Activated CD8-positive, alpha-beta T cell treated with anti-CD3 and anti-CD28 coated beads for 36 hours (primary cell): ENCODE measurements around the gene PDCD11. TPM values are rescaled to one million over a fixed set of nuclear protein-coding genes. Genes with fewer than 3 reads are reported as not detected.
A peak's percentile ranks its signal among the peaks of the same experiment; 100 is the strongest.
"Not testable (repeated sequence)": the region's sequence is repeated elsewhere in the genome, so short reads cannot be mapped to it uniquely, and the experiment has no call there.

Source experiments
- ATAC-seq: fragments of 200-7000 bp; cut with Tn5 transposase; one replicate; pipeline ENCODE4 v1.10.0; 2021; ENCODE audit warnings: mild to moderate bottlenecking, moderate library complexity
- CTCF ChIA-PET: fragments of 350-600 bp; sonication (Branson Sonifier 250); formaldehyde crosslinking; loops from one replicate; lab custom pipeline; 2021; ENCODE audit warnings: antibody characterized with exemption; lab: Charles Lee
- POLR2A ChIA-PET: fragments of 350-600 bp; sonication (Branson Sonifier 250); formaldehyde crosslinking; loops from one replicate; lab custom pipeline; 2021; ENCODE audit warnings: antibody characterized with exemption; lab: Charles Lee
- DNase-seq: peaks from one replicate; pipeline ENCODE4 v3.0.0-alpha.2; 2020
- H3K27ac Mint-ChIP-seq: one replicate; pipeline ENCODE4 v1.8.0; 2021; ENCODE audit warnings: mild to moderate bottlenecking, mixed read lengths
- H3K27me3 Mint-ChIP-seq: one replicate; pipeline ENCODE4 v1.8.0; 2021; ENCODE audit warnings: mixed read lengths
- H3K36me3 Mint-ChIP-seq: one replicate; pipeline ENCODE4 v1.8.0; 2021; ENCODE audit warnings: low read depth, mixed read lengths
- H3K4me1 Mint-ChIP-seq: one replicate; pipeline ENCODE4 v1.8.0; 2021; ENCODE audit warnings: low read depth, mixed read lengths
- H3K4me3 Mint-ChIP-seq: one replicate; pipeline ENCODE4 v1.8.0; 2021; ENCODE audit warnings: mild to moderate bottlenecking, moderate library complexity, mixed read lengths
- H3K9me3 Mint-ChIP-seq: one replicate; pipeline ENCODE4 v1.8.0; 2021; ENCODE audit warnings: mixed read lengths
- CTCF ChIP-seq: fragments of 200-600 bp; IDR thresholded peaks from one replicate; pipeline ENCODE4 v1.8.0; 2022; ENCODE audit warnings: antibody characterized with exemption, mild to moderate bottlenecking
- intact Hi-C: fragments of 100-400 bp; cut with micrococcal nuclease; formaldehyde crosslinking; loops from one replicate; pipeline ENCODE4 v1.10.0; 2022
- total RNA-seq, 2 experiments: library from RNA; stranded (reverse); gene quantifications; one replicate each; pipeline ENCODE4 v1.2.3, GENCODE V29; 2021

The PDCD11 gene
- total RNA-seq, 2 experiments from 2014 or later = 63.7 to 68.8 TPM

DNA sequence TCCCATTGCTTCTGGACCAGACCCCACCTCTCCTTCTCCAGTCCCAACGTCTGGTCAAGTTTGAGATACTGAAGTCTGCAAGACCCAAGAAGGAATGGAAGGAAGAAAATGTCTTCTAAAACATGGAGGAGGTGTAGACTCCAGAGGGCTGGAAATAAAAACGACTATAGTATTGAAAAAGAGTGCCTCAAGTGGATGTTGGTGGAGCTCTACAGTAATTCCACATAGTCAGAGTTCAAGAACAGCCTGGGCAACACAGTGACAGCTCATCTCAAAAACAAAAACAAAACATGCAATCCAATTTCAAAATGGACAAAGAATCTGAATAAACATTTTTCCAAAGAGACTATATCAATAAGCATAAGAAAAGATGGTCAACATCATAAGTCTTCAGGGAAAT, 43.1 kb upstream of the PDCD11 start:
- ChIA-PET CTCF (interaction anchor here (0.9 to 1.0 kb wide), 2 partner anchors 132 to 589 kb away, joined by 3 to 6 read pairs; no protein-coding TSS in a partner anchor), POLR2A (interaction anchor here (1.6 kb wide), 1 partner anchor 43 kb away, joined by 4 read pairs; the partner anchor contains the start of genes ATP5MK and PDCD11)
- DNase-seq (no peak), ATAC-seq (no peak)
- H3K4me3 Mint-ChIP-seq = no peak overlapping the region
- H3K36me3 Mint-ChIP-seq = peaks cover 6% of the 10 kb centered on the region
- no peak overlapping the region for H3K27ac Mint-ChIP-seq
- no peak for TF ChIP-seq CTCF
- peaks cover 5% of the 10 kb centered on the region for H3K4me1 Mint-ChIP-seq
- H3K9me3 Mint-ChIP-seq = no peaks in the 10 kb centered on the region
- intact Hi-C loops = no loop called here
- no peaks in the 10 kb centered on the region for H3K27me3 Mint-ChIP-seq

GRCh38 chr10:103354567-103354966, 41.9 kb upstream of the PDCD11 start:
- H3K9me3 Mint-ChIP-seq, H3K4me3 Mint-ChIP-seq, H3K27me3 Mint-ChIP-seq, H3K27ac Mint-ChIP-seq, ATAC-seq, CTCF ChIA-PET, intact Hi-C loops, DNase-seq, H3K36me3 Mint-ChIP-seq, H3K4me1 Mint-ChIP-seq: not testable (repeated sequence)
- POLR2A ChIA-PET = interaction anchor here (1.6 kb wide), 1 partner anchor 42 kb away, joined by 4 read pairs; the partner anchor contains the start of genes ATP5MK and PDCD11

DNA sequence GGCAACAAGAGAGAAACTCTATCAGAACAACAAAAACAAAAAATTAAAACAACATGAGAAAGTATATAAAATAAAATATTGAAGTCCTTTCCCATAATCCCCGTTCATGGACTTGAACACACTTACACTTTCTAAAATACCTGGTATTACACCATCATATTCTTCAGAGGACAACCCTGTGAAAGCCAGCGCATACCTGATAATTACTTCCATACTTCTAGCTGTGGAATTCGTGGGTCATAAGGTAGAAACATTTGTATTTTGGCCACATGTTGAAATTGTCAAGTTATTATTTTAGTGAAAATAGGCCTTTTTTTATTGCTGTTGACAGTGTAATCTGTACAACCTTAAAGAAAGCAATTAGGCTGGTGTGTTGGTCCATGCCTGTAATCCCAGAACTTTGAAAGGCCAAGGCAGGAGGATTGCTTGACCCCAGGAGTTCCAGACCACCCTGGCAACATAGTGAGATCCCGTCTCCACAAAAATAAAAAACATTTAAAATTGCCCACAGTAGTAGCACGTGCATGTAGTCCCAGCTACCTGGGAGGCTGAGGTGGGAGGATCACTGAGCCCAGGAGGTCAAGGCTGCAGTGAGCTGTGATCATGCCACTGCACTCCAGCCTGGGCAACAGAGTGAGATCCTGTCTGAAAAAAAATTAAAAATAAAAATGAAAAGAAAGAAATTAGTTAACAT, 40.4 kb upstream of the PDCD11 start:
- Mint-ChIP-seq H3K27me3 (no peaks in the 10 kb centered on the region), H3K9me3 (no peaks in the 10 kb centered on the region), H3K27ac (no peak overlapping the region), H3K36me3 (no peaks in the 10 kb centered on the region), H3K4me1 (no peaks in the 10 kb centered on the region), H3K4me3 (no peak overlapping the region)
- no peak for TF ChIP-seq CTCF
- POLR2A ChIA-PET = interaction anchor here (0.9 kb wide), 1 partner anchor 12 kb away, joined by 3 read pairs; the partner anchor contains the start of gene TAF5
- CTCF ChIA-PET = interaction anchor here (1.8 kb wide), 1 partner anchor 9 kb away, joined by 4 read pairs; no protein-coding TSS in a partner anchor
- no peak for ATAC-seq
- intact Hi-C loops = no loop called here
- DNase-seq = no peak

DNA sequence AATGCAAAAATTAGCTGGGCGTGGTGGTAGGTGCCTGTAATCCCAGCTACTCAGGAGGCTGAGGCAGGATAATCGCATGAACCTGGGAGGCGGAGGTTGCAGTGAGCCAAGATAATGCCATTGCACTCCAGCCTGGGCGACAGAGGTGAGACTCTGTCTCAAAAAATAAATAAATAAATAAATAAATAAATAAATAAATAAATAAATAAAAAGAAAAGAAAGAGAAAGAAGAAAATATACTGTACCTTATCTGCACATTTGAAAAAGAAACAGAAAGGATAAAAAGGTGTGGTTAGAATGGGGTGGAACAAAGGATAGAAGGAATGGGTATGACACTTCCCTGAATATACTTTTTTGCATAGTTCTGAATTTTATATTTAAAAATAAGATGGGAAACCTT, 36.9 kb upstream of the PDCD11 start:
- ATAC-seq, intact Hi-C loops, H3K27ac Mint-ChIP-seq, H3K9me3 Mint-ChIP-seq, H3K4me3 Mint-ChIP-seq, DNase-seq, H3K36me3 Mint-ChIP-seq, H3K4me1 Mint-ChIP-seq, CTCF ChIA-PET, POLR2A ChIA-PET, H3K27me3 Mint-ChIP-seq: not testable (repeated sequence)

- CTCF ChIA-PET, H3K4me1 Mint-ChIP-seq, H3K27ac Mint-ChIP-seq, H3K4me3 Mint-ChIP-seq, H3K27me3 Mint-ChIP-seq, intact Hi-C loops, POLR2A ChIA-PET, H3K9me3 Mint-ChIP-seq, H3K36me3 Mint-ChIP-seq: not testable (repeated sequence)
- ATAC-seq (peak; percentile 17), DNase-seq (peak; percentile 6)
Measured at GRCh38 chr10:103360791-103361190, 35.6 kb upstream of the PDCD11 start.

- peaks cover 3% of the 10 kb centered on the region for H3K36me3 Mint-ChIP-seq
Measured at GRCh38 chr10:103367379-103367781, 29.0 kb upstream of the PDCD11 start.

More at GRCh38 chr10:103367379-103367781, 29.0 kb upstream of the PDCD11 start:
- ChIA-PET POLR2A (interaction anchor here (0.8 to 1.3 kb wide), 3 partner anchors 11 to 29 kb away, joined by 3 to 8 read pairs (median 6); partner anchors contain the start of genes ATP5MK, PCGF6 and PDCD11), CTCF (interaction anchor here (0.6 kb wide), 1 partner anchor 118 kb away, joined by 4 read pairs; no protein-coding TSS in a partner anchor)
- no peaks in the 10 kb centered on the region for H3K9me3 Mint-ChIP-seq
- peaks cover 22% of the 10 kb centered on the region for H3K4me1 Mint-ChIP-seq
- H3K27me3 Mint-ChIP-seq = no peaks in the 10 kb centered on the region
- peak overlapping the region; percentile 84 for H3K4me3 Mint-ChIP-seq
- intact Hi-C loops = no loop called here
- TF ChIP-seq CTCF = no peak
- ATAC-seq (peak; percentile 1), DNase-seq (no peak)
- H3K27ac Mint-ChIP-seq = peak overlapping the region; percentile 90
